HCT116 (cell line): ENCODE data around the gene SF3B1.

Source experiments
- CEBPB ChIP-seq: IDR thresholded peaks from 2 replicates; pipeline ENCODE4 v1.6.1; 2012; ENCODE audit warnings: low read depth
- EGR1 ChIP-seq: IDR thresholded peaks from 2 replicates; pipeline ENCODE4 v1.6.1; 2012; ENCODE audit warnings: low read depth
- EZH2 ChIP-seq: fragments of 200-600 bp; sonication (generic); IDR thresholded peaks from 2 replicates; pipeline ENCODE4 v1.6.1; 2017; ENCODE audit warnings: antibody characterized with exemption, mixed run types
- EZH2phosphoT487 ChIP-seq: fragments of 200-600 bp; IDR thresholded peaks from 2 replicates; pipeline ENCODE4 v1.6.1; 2018; ENCODE audit warnings: antibody characterized with exemption, borderline replicate concordance
- JUND ChIP-seq: IDR thresholded peaks from 2 replicates; pipeline ENCODE4 v1.6.1; 2012
- POLR2A ChIP-seq: IDR thresholded peaks from 2 replicates; pipeline ENCODE4 v1.7.0; 2011; ENCODE audit warnings: borderline replicate concordance; ENCODE audit not compliant: insufficient read depth, insufficient read length; ENCODE audit errors: extremely low read depth
- POLR2AphosphoS5 ChIP-seq: IDR thresholded peaks from 2 replicates; pipeline ENCODE4 v1.6.1; 2011; ENCODE audit warnings: mild to moderate bottlenecking, low read depth, low read length, moderate library complexity
- RAD21 ChIP-seq: IDR thresholded peaks from 2 replicates; pipeline ENCODE4 v1.6.1; 2012; ENCODE audit warnings: low read depth, mild to moderate bottlenecking
- YY1 ChIP-seq: IDR thresholded peaks from 2 replicates; pipeline ENCODE4 v1.6.1; 2011; ENCODE audit warnings: low read length, low read depth, moderate library complexity, mild to moderate bottlenecking; ENCODE audit not compliant: insufficient replicate concordance; ENCODE audit errors: extremely low read depth
- ZFX ChIP-seq: fragments of 450-650 bp; IDR thresholded peaks from 2 replicates; pipeline ENCODE4 v1.6.1; 2017
- ZNF274 ChIP-seq: fragments of 200-500 bp; sonication (Bioruptor generic); IDR thresholded peaks from 2 replicates; pipeline ENCODE4 v1.6.1; 2014; ENCODE audit warnings: mild to moderate bottlenecking, low read depth, low read length, inconsistent platforms
- TF ChIP-seq, protein P1 (sequence below), 3 experiments: fragments of 200-600 bp in 1 of 3; sonication (generic) in 1 of 3; IDR thresholded peaks in 2 of 3; conservative IDR thresholded peaks in 1 of 3; 2 replicates each; pipeline ENCODE4 v1.5.1; 2012 to 2017; ENCODE audit warnings: low read depth in 2 of 3, low read length in 2 of 3, antibody characterized with exemption in 1 of 3, borderline replicate concordance in 1 of 3, control low read depth in 1 of 3, mild to moderate bottlenecking in 1 of 3, mixed read lengths in 1 of 3, mixed run types in 1 of 3, moderate library complexity in 1 of 3; ENCODE audit not compliant: insufficient read depth in 1 of 3
- TF ChIP-seq, protein P2 (sequence below): IDR thresholded peaks from 2 replicates; pipeline ENCODE4 v1.6.1; 2012; ENCODE audit warnings: low read depth

DNA sequence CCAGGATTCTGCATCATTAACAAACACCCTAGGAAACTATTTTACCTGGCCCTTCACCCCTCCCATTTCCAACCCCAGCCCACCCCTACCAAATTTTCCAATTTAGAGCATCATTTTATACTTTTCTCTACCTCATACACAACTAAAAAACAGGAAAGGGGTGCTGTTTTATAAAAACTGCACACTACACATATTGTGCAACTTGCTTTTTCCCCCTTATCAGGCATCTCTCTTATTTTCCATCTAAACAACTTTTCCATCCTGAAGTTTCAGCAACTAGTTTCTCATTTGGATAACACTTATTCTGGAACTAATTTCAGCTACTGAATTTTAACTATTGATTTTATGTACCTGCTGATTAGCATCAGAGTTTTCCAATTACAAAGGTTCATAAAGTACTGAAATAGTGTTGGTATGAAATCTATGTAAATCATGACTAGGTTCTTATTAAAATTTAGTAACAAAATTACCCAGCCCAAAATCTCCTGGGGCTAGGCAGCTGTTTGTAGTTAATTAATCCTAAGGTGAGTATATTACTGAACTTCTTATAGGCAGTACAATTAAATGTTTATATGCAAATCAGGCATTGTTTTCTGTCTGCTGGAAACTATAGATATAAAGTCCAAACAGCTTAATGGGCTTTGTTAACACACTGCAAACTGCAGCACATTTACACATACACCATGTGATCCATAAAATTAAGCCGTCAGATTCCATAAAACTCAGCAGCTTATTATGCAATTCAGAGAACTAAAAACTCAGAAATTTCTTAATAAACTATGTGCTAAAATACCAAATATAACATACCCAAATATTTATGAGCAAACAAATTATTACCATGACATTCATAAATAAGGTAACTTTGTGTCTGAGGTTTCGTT, 7.9 kb downstream of the SF3B1 start:
- TF ChIP-seq, protein P1, sequence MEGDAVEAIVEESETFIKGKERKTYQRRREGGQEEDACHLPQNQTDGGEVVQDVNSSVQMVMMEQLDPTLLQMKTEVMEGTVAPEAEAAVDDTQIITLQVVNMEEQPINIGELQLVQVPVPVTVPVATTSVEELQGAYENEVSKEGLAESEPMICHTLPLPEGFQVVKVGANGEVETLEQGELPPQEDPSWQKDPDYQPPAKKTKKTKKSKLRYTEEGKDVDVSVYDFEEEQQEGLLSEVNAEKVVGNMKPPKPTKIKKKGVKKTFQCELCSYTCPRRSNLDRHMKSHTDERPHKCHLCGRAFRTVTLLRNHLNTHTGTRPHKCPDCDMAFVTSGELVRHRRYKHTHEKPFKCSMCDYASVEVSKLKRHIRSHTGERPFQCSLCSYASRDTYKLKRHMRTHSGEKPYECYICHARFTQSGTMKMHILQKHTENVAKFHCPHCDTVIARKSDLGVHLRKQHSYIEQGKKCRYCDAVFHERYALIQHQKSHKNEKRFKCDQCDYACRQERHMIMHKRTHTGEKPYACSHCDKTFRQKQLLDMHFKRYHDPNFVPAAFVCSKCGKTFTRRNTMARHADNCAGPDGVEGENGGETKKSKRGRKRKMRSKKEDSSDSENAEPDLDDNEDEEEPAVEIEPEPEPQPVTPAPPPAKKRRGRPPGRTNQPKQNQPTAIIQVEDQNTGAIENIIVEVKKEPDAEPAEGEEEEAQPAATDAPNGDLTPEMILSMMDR (IDR thresholded peaks at IDR 0.05 in 2 of 3, conservative IDR thresholded peaks at IDR 0.05 in 1 of 3; ENCODE audit: borderline replicate concordance in 1 of 3, insufficient read depth in 1 of 3, low read depth in 2 of 3, low read length in 2 of 3), result no peak
- TF ChIP-seq EGR1, result no peak
- TF ChIP-seq EZH2phosphoT487, result no peak
- TF ChIP-seq POLR2AphosphoS5, result no peak
- TF ChIP-seq RAD21, result no peak
- TF ChIP-seq, protein P2, sequence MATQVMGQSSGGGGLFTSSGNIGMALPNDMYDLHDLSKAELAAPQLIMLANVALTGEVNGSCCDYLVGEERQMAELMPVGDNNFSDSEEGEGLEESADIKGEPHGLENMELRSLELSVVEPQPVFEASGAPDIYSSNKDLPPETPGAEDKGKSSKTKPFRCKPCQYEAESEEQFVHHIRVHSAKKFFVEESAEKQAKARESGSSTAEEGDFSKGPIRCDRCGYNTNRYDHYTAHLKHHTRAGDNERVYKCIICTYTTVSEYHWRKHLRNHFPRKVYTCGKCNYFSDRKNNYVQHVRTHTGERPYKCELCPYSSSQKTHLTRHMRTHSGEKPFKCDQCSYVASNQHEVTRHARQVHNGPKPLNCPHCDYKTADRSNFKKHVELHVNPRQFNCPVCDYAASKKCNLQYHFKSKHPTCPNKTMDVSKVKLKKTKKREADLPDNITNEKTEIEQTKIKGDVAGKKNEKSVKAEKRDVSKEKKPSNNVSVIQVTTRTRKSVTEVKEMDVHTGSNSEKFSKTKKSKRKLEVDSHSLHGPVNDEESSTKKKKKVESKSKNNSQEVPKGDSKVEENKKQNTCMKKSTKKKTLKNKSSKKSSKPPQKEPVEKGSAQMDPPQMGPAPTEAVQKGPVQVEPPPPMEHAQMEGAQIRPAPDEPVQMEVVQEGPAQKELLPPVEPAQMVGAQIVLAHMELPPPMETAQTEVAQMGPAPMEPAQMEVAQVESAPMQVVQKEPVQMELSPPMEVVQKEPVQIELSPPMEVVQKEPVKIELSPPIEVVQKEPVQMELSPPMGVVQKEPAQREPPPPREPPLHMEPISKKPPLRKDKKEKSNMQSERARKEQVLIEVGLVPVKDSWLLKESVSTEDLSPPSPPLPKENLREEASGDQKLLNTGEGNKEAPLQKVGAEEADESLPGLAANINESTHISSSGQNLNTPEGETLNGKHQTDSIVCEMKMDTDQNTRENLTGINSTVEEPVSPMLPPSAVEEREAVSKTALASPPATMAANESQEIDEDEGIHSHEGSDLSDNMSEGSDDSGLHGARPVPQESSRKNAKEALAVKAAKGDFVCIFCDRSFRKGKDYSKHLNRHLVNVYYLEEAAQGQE, result no peak
- no peak for TF ChIP-seq ZNF274
- TF ChIP-seq YY1, result no peak
- no peak for TF ChIP-seq POLR2A
- no peak for TF ChIP-seq CEBPB
- TF ChIP-seq EZH2, result no peak
- TF ChIP-seq ZFX, result no peak
- TF ChIP-seq JUND, result no peak
